NOMO-1 treated with dmso at 0.1 percent for 144 hours (cell line): ENCODE data around the gene GRXCR1.

Experiments used
- DNase-seq: peaks from one replicate; lab custom pipeline; 2025; ENCODE audit not compliant: unreplicated experiment; lab: John Stamatoyannopoulos, UW

Gene GRXCR1

DNA sequence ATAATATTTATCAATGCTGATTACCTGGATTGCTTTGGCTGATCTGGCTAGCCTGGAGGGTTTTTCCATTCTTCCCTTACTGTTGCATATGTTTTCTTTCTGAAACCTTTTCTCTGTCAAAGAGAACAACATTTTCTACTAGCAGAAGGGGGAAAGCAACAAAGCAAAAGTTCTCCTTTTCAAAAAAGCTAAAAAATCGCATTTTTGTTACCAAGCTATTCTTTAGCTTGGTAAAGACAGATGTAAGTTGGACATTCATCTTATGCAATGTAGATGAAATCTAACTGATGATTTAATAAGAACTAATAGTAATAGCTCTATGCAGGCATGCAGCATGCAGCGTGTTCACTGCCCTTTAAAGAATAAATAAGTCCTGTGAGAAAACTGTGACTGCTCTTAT, at the start of gene GRXCR1:
Gene GRXCR1 (plus strand): TSS at position 301 of the 400 bp plus-strand sequence. CDS start 554 bp downstream, outside the sequence.
- no peak for DNase-seq

DNA sequence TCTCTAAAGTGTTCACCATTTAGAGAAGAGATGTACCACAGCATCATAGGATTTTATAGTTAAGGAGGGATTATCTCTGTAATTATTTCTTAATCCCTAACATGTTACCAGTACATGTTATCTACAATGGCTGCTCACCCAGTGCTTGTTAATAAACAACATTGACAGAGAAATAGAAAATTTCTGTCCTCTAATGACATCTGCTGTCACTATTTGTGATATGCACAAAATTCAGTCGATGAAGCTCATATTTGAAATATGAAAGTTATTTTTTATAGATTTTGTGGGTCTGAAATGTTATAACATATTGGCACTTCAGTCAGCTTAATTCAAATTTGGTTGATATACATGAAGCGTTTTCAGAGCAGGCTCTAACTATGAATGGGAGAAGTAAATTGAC, 48.8 kb upstream of the GRXCR1 start:
- no peak for DNase-seq

DNA sequence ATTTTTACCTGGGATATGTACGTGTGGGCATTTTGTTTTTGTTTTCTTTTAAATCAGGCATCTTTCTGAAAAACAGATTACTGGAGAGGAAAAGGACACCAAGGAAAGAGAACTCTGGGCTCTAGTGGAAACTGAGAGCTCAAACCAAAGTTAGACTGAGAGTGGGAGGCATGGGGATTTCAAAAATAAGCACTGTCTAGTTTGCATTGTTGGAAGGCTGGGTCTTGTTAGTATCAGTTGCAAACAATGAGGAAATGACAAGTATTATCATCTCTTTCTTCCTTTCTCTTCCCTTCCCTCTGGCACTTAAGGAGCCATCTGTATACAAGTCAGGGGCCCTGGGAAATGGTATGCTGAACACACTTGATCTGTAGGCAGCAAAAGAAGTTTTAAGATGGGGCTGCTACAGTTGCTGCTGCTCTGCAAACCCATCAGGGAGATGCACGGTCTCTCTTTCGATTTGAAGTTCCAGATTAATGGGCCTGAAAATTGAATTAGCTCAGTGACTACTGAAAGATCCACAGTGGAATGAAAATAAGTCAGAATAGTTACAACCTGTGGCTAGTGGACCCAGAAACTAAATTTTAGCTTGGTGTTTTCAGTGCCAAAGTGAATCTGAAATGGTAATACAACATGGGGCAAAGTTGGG, 48.0 kb upstream of the GRXCR1 start:
- DNase-seq: no peak

DNA sequence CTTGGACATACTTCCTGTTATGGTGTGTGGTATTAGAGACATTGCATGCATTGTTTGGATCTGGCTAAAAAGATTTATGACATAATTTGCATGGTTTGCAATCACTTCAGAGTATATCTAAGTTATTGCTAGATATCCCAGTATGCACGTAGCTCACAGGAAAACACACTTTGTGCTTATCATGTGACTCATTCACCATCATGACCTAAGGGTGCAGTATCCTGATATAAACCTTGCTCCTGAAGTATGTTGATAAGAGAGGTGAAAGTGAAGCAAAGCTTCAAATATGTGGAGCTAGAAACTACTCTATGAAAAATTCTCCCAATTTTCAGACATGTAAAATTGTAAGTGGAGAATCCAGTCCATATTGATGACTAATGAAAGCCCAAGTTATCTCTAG, 46.9 kb upstream of the GRXCR1 start:
- DNase-seq: no peak

DNA sequence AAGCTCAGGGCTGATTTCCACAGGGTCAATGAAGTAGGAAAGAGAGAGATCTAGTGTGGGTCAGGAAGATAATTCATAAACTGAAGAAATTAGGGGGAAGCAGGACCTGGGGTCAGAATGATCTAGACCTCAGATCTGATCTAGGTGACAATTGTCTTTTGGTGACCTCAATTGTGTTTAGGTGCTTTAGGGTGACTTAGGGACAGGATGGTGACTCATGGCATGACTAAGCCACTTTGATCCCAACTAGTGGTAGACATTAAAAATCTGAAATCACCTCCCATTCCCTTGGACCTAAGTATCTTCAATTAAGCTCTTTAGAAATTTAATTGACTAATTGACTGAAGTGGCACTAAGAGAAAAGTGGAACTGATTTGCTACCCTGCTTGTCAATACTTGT, 36.7 kb upstream of the GRXCR1 start:
- DNase-seq: no peak

DNA sequence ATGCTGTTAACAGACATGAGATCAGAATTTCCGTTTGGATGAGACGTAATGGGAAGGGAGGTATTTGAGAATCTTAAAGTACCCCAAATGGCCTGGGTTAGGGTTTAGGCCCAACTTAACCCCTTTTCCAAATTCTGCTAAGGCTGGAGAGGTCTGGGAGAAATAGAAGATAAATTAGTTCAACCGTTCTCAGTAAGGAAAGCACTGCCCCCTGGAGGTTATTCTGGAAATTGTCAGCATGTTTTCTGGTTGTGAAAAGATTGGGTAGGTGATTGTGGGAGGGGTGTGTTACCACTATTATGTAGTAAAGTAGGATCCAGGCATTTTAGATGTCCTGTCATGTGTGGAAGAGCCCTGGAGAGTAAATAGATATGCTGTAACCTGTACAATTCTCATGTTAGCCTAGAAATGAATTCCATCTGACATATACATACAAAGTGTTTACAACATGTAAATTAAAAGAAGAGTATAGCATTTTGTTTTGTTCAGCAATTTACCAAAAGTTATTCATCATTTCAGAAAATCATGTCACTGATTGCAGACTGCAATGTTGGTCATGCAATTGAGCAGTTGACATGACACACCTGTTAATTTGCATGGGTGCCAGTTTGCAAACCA, 26.8 kb upstream of the GRXCR1 start:
- no peak for DNase-seq

DNA sequence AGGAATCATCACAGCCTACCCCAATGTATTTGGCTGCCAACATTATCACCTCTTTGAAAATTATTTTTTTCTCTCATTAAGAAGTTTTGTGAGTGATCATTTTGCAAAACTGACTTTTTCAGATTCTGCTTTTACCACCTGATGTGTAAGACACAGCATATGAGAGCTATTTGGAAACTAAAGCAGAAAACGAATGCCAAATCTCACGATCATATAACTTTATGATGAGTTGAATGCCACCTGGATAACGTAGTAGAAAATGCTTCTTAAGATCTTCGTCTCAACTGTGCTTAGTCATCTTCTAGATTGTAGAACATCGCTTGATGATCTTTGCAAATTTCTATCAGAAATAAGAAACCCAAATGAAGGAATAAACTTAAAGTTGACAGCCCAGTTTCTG, 21.3 kb upstream of the GRXCR1 start:
- DNase-seq: no peak

DNA sequence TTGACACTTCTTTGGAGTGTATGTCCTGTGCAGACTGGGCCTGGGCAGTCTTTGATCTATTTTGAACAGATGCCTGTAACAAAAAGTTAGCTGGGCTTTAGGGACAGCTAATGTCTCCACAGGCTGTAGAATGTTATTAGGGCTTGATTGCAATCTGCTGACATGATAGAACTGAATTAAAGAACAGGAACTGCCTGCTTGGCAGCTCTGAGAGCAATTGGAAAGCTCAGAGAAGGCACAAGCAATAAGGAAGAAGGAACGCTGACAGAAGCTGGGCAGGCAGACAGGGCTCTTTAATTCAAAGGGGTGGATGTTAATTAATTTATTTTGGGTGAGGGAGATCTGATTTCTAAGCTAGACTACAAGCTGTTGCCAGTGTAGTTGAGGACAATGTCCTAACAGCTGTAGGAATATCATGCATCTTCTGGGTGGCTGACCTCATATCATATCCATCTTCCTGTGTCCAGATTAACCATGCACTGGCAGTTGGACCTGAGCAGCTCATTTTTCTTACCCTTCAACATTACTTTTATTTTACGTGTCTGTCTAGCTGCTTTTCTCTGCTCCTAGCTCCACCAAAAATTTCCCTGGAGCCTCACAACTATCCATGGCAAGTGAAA, 20.7 kb upstream of the GRXCR1 start:
- DNase-seq: no peak

DNA sequence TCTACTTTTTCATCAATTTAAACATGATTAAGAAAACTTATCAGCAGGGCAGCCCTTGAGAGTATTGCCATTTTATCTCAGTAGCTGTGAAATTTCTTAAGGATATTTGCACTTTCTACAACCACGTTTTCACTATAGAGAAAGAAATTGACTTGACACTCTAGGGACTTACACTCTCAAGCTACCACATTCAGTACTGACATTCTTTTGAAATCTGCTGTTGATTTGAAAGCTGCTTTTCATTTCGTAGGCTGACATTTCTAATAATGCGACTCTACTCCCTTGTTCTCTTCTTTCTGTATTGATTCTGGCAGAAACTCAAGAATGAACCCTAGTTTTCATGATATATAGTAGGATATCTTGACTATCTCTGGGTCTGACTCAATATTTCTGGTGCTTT, 13.7 kb upstream of the GRXCR1 start:
- no peak for DNase-seq

DNA sequence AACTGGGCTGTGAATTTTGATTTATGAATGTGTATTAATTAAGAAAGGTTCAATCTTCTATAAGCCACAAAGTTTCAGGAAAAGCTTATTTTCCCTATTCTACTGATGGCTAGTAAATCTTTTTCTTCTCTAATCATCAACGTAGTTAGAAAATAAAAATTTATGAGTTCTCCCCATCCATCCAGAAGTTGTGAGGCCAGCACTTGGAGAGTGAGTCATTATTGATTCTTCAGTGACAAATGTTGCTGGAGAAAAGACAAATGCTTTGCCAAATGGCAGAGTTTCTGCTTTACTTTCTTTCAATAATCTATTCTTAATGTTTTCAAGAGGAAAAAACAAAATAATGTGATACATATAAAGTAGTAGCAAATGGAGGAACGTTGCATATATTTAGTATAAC, 11.3 kb upstream of the GRXCR1 start:
- DNase-seq: no peak

DNA sequence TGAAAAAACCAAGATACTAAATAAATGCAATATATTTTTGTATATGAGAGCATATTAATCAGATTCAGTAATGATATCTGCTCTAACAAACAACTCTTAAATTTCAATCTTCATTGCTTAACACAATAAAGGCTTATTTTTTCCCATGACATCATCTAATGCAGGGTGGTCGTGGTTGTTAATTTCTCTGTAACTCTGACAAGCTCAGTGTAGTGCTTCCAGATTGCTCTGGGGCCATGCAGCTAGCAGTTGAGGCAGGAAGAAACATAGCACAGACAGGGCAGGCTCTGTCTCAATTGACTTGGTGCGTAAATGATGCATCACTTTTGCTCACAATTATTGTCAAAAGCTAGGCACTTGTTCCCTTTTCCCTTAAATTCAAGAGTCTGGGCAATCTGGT, 869 bp upstream of the GRXCR1 start:
- no peak for DNase-seq

DNA sequence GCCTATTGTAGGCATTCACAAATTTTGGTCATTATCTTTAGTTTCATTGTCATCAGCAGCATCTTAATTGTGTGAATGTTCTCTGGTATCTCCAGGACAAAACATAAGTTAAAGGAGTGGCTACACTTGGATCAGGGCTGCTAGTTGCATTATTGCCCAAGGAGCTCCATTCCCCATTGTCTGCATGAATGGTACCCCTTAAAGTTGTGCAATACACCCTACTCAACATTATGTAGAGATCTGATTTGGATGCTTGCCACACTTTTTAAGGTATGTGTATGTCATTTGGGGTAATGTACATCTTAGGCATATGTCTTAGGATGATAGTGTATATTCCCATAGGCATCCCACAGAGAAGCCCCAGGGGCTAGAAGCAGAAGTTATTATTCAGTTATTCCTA, 2.9 kb downstream of the GRXCR1 start:
- DNase-seq: no peak

DNA sequence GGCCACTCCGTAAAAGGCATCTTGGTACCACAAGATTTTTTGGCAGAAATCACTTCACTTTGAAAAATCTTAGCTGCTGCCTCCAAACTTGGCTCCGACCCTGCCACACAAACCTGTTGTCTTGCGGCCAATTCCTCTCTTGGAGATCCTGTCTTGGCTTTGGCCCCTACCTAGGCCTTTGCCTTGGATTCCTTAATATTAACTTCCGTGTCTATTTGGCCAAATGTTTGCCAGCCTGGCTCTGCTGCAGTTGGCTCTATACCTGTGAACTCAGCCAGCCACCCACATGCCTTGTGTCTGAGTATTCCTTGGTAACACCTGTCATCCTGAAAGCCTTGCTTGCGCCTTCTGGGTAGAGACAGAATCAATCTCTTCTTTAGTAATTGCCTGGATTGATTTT, 12.5 kb downstream of the GRXCR1 start:
- DNase-seq: no peak

DNA sequence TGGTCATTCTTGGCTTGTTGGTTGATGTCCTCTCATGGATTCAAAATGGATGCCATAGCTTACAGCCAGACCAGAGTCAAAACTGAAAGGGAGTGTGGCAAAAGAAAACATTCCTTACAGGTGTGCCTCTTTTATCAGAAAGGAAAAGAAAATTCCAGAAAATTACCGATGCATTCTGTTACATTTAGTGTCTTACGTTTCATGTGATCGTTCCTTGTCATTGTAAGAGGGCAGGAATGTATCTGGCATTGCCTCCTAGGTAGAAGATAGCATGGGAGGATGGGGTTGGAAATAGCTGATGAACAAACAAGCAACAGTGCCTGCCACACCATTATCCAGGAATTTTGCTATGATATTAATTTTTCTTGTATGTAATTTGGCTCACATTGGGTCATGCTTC, 13.1 kb downstream of the GRXCR1 start:
- DNase-seq: no peak

DNA sequence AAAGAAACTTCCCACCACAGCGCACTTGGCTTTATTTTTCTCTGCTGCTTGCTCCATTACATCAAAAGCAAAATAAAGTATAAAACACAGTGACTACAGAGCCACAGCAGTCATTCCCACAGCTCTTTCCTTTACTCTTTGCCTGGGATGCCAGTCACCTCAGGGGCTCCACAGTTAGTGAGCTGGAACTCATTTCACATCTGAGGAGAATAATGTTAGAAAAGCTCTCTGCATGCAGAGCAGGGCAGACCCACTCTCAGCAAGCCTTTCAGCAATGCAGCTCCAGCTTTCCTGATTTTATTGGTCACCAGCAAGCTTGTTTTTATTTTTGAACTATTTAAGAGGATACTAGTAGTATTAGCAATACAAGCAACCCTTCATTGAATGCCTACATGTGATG, 13.8 kb downstream of the GRXCR1 start:
- no peak for DNase-seq

DNA sequence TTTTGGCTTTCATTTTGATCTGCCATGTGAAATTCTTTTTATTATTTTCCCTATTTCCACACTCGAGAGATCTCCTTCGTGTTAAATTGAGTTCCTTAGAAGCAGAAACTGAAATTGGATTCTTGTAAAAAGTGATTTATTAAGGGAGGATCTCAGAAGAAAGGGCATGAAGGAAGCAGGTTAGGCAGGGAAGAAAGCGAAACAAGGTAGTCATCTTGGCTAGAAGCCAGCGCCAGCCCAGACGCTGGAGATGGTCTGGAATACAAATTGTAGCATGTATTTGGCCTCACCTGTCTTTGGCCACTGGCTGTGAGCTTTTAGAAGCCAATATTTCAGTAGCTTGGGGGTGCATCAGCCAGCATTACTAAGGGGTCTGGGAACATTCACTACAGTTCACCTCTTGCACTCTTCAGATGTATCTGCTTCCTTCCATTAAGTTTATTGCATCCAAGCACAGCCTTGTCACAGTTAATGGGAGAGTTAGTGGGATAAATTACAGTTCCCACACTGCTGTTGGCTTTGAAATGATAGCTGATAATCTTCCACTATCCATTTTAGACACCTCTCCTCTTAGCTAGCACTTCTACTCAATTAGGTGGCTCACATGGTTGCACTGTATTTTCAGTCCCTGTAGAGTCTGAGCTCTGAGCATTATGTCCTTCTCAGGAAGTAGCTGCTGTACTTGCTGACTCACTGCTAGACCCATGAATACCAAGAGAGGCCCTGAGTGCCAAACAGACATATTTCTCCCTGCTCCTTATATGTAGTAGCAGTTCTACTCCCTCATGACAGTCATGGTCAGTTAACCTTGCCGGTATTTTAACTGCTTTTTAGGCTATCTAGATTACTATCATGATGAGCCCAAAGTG, 14.6 kb downstream of the GRXCR1 start:
- DNase-seq: no peak

DNA sequence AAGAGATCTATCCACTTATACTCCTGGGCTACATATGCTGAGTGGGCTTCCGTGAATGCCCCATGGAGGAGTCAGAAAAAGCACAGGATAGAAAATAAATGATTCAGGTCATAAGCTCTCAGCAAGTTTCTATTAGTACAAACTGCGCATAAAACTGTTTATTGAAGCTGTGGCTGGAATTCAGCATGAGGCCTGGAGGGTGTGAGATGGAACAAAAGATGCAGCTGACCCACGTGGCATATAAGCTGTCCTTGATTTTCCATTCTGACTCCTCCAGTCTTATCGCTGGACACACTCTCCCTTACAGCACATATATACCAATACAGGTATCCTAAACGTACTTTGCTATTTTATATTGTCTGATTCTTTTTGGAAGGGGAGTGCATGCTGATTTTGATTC, 17.9 kb downstream of the GRXCR1 start:
- DNase-seq: no peak

DNA sequence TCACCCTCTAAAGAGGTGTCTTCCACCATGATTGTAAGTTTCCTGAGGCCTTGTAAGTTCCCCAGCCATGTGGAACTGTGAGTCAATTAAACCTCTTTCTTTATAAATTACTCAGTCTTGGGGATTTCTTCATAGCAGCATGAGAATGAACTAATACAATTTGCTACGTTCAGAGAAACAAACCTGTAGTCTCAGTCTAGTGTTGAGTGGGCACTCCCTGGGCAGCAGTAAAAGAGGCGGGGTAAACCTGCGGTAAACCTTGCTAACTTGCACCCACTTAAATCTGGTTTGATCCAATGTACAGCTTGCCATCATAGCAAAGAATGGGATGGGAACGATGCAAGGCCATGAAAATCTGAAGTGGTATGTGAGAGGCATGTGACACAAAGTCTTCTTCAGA, 22.4 kb downstream of the GRXCR1 start:
- no peak for DNase-seq

DNA sequence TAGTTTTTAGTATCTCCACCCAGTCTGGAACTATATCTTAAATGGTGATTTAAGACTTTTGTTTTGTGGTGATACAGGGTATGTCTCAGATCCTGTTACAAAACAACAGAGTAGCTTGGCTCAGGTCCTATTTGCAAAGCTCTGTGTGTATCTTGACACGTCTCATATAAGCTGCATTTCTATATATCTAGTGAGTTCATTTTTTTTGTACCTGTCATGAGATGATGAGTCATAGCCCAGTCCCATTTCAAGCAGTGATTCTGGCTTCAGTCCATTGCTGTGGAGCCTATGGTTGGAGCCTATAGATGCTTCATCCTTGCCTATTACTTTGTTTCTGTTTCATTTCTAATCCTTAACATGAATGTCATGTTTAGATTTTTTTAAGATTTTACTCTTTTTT, 23.0 kb downstream of the GRXCR1 start:
- DNase-seq: no peak

DNA sequence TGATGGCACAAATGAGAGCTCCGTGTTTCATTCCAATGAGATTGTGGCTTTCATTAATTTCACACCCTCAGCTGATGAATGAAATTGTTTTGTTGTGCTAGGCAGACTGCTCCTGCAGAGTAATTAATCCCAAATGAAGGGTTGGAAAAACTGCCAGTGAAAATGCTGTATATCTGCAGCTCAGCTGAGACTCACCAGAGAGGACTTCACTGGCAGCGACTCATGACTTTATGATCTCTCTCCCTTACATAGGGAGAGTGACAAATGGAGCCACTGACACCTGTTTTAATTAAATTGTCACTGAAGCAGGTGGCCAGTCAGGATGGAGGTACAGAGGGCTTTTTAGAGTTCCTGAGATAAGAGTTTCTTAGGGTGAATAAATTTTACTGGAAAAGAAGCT, 24.8 kb downstream of the GRXCR1 start:
- no peak for DNase-seq

DNA sequence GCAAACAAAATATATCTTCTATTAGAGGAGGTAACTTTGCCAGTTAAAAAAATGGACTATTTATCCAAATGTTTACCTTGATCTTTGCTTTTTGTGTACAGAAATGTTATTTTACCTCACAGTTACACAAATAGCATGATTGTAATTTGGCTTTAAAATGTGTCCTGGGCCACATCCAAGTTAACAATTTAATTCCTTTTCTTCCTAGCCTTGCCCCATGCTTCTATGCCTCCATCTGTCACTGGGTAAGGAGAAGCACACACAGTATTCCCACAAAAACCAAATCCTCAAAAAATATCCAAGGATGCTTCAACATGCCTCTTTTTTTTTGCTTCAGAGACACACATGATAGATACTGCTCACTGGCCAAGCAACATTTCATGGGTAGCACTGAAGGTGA, 30.9 kb downstream of the GRXCR1 start:
- no peak for DNase-seq

DNA sequence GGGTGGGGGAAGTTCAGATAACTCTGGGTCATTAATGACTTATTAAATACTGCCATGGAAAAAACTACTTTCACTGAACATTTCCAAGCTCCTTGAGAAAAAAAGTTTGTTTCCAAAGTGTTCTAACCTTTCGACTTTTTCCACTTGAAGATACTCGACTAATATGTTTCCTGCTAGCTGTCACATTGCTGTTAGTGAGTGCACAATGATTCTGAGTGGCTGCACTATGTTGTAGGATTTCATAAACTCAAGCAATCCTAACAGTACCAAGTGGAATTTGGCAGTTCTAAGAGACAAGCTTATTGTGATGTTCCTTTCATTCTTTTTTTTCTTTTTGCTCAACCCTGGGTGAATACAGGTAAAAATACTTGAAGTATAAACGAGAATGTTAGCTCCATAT, 33.4 kb downstream of the GRXCR1 start:
- DNase-seq: no peak
